HepG2 (cell line): ENCODE data around the gene BIRC5. TPM values are rescaled to one million over a fixed set of nuclear protein-coding genes. Genes with fewer than 3 reads are reported as not detected.

Experiments used
- CHD4 ChIP-seq: fragments of 200-600 bp; sonication (generic); IDR thresholded peaks from 2 replicates; pipeline ENCODE4 v1.7.0; 2017; ENCODE audit warnings: mild to moderate bottlenecking, low read length, borderline replicate concordance
- ELF4 ChIP-seq: sonication (generic); formaldehyde crosslinking; IDR thresholded peaks from 2 replicates; pipeline ENCODE4 v1.5.0; 2020; ENCODE audit warnings: missing genetic modification reagents, mild to moderate bottlenecking, moderate library complexity, borderline replicate concordance
- PAWR ChIP-seq: sonication (generic); formaldehyde crosslinking; IDR thresholded peaks from 2 replicates; pipeline ENCODE4 v1.4.0; 2020; ENCODE audit warnings: missing genetic modification reagents, mild to moderate bottlenecking, borderline replicate concordance
- PCBP2 ChIP-seq: fragments of 200-400 bp; formaldehyde crosslinking; optimal IDR thresholded peaks from 2 replicates; pipeline ENCODE3; 2018; ENCODE audit warnings: low read length, low read depth; ENCODE audit not compliant: poor library complexity, severe bottlenecking
- POLR2G ChIP-seq: fragments of 200-400 bp; formaldehyde crosslinking; IDR thresholded peaks from 2 replicates; pipeline ENCODE4 v1.6.1; 2018; ENCODE audit warnings: mild to moderate bottlenecking, low read depth, low read length, moderate library complexity
- SMYD3 ChIP-seq: sonication (generic); formaldehyde crosslinking; IDR thresholded peaks from 2 replicates; pipeline ENCODE4 v1.8.1; 2023; ENCODE audit warnings: mild to moderate bottlenecking, missing genetic modification reagents
- SP1 ChIP-seq, 2 experiments: fragments of 450-650 bp in 1 of 2; sonication (generic) in 1 of 2; formaldehyde crosslinking in 1 of 2; IDR thresholded peaks; 2 replicates each; pipeline versions ENCODE4 v1.4.0 to v1.6.1; 2016 to 2020; ENCODE audit warnings: missing genetic modification reagents in 1 of 2
- TP53 ChIP-seq: sonication (generic); formaldehyde crosslinking; conservative IDR thresholded peaks from 2 replicates; pipeline ENCODE4 v1.4.0; 2020; ENCODE audit warnings: missing genetic modification reagents
- ZBTB20 ChIP-seq: sonication (generic); formaldehyde crosslinking; IDR thresholded peaks from 2 replicates; pipeline ENCODE4 v1.8.1; 2023; ENCODE audit warnings: missing genetic modification reagents, low read depth, mild to moderate bottlenecking, borderline replicate concordance
- ZNF143 ChIP-seq: sonication (generic); formaldehyde crosslinking; IDR thresholded peaks from 2 replicates; pipeline ENCODE4 v1.4.0; 2020; ENCODE audit warnings: missing genetic modification reagents
- ZNF317 ChIP-seq: sonication (generic); formaldehyde crosslinking; IDR thresholded peaks from 2 replicates; pipeline ENCODE4 v1.5.0; 2020; ENCODE audit warnings: mild to moderate bottlenecking, missing genetic modification reagents
- ZNF562 ChIP-seq: sonication (generic); formaldehyde crosslinking; IDR thresholded peaks from 2 replicates; pipeline ENCODE4 v1.8.0; 2022; ENCODE audit warnings: missing genetic modification reagents, borderline replicate concordance
- ZNF790 ChIP-seq: sonication (generic); formaldehyde crosslinking; IDR thresholded peaks from 2 replicates; pipeline ENCODE4 v1.8.0; 2022; ENCODE audit warnings: missing genetic modification reagents, mild to moderate bottlenecking, borderline replicate concordance
- ZNF839 ChIP-seq: sonication (generic); formaldehyde crosslinking; IDR thresholded peaks from 2 replicates; pipeline ENCODE4 v1.4.0; 2020; ENCODE audit warnings: missing genetic modification reagents, mild to moderate bottlenecking, borderline replicate concordance
- polyA plus RNA-seq, 8 experiments: library from polyadenylated mRNA; depleted of rRNA in 3 of 8; stranded (reverse) in 7 of 8; unstranded in 1 of 8; fragments of >200 nt; fragmentation: Illumina TruSeq in 4 of 8; extraction: Trizol in 4 of 8; gene quantifications; 2 replicates each; pipeline versions ENCODE4 v1.2.1 to v1.2.3, GENCODE V29; 2011 to 2016; ENCODE audit warnings: low read depth in 4 of 8, missing spikeins in 1 of 8, mixed read lengths in 1 of 8; ENCODE audit not compliant: insufficient read depth in 1 of 8
- total RNA-seq, 5 experiments: library from RNA; depleted of rRNA; stranded (reverse); fragments of >200 nt; fragmentation: Illumina TruSeq; extraction: Trizol; gene quantifications; 2 replicates each; pipeline ENCODE4 v1.2.3, GENCODE V29; 2016; ENCODE audit warnings: low read depth in 1 of 5
- TF ChIP-seq, protein P1 (sequence below): sonication (generic); formaldehyde crosslinking; IDR thresholded peaks from 2 replicates; pipeline ENCODE4 v1.4.0; 2020; ENCODE audit warnings: mild to moderate bottlenecking, missing genetic modification reagents, borderline replicate concordance
- TF ChIP-seq, protein P2 (sequence below): sonication (generic); formaldehyde crosslinking; IDR thresholded peaks from 2 replicates; pipeline ENCODE4 v1.5.1; 2020; ENCODE audit warnings: missing genetic modification reagents, mild to moderate bottlenecking, borderline replicate concordance
- TF ChIP-seq, protein P3 (sequence below): sonication (generic); formaldehyde crosslinking; IDR thresholded peaks from 2 replicates; pipeline ENCODE4 v1.4.0; 2020; ENCODE audit warnings: missing genetic modification reagents, mild to moderate bottlenecking, borderline replicate concordance
- TF ChIP-seq, protein P4 (sequence below): sonication (generic); formaldehyde crosslinking; IDR thresholded peaks from 2 replicates; pipeline ENCODE4 v1.4.0; 2020; ENCODE audit warnings: missing genetic modification reagents
- TF ChIP-seq, protein P5 (sequence below): IDR thresholded peaks from 2 replicates; pipeline ENCODE4 v1.6.1; 2018; ENCODE audit warnings: missing genetic modification reagents, mild to moderate bottlenecking, missing compliant biosample characterization

The BIRC5 gene
- total and polyA plus RNA-seq, 2 of the 13 experiments (the other 11 are each of a cell fraction or from before 2014, with no cell fraction given) = 30.3 to 135 TPM

DNA sequence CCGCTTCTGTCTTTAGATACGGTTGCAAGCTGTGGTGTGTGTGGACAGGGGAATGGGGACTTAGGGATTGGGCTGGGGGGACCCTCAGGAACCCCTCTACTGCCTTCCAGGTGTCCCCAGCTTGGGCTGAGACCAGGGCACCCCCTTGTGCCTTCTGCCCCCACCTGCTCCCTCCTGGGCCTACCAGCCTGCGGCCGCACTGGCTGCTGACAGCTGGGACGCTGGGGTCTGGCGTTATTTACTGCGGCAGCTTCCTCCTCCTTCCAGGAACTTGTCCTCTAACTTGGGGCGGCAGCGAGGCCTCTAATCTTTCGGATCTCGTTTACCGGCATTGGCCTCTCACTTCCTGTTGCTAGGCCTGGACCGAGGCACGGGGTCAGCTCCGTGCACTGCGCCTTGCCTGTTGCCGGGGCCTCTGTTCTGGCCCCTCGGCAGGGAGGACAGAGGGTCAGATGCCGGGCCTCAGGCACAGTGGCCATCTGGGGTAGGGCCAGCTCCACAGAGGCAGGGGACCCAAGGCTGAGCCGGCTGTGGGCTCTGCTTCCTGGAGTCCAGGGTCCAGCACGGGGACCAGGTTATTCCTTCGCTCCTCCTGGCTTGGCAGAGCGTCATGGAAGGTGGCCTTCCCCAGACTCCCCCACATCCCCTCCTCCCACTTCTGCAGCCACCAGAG, 49.1 kb downstream of the BIRC5 start (continued):
- TF ChIP-seq, protein P1, sequence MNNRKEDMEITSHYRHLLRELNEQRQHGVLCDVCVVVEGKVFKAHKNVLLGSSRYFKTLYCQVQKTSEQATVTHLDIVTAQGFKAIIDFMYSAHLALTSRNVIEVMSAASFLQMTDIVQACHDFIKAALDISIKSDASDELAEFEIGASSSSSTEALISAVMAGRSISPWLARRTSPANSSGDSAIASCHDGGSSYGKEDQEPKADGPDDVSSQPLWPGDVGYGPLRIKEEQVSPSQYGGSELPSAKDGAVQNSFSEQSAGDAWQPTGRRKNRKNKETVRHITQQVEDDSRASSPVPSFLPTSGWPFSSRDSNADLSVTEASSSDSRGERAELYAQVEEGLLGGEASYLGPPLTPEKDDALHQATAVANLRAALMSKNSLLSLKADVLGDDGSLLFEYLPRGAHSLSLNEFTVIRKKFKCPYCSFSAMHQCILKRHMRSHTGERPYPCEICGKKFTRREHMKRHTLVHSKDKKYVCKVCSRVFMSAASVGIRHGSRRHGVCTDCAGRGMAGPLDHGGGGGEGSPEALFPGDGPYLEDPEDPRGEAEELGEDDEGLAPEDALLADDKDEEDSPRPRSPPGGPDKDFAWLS (CRISPR knock-in tag) = no peak
- TF ChIP-seq, protein P2, sequence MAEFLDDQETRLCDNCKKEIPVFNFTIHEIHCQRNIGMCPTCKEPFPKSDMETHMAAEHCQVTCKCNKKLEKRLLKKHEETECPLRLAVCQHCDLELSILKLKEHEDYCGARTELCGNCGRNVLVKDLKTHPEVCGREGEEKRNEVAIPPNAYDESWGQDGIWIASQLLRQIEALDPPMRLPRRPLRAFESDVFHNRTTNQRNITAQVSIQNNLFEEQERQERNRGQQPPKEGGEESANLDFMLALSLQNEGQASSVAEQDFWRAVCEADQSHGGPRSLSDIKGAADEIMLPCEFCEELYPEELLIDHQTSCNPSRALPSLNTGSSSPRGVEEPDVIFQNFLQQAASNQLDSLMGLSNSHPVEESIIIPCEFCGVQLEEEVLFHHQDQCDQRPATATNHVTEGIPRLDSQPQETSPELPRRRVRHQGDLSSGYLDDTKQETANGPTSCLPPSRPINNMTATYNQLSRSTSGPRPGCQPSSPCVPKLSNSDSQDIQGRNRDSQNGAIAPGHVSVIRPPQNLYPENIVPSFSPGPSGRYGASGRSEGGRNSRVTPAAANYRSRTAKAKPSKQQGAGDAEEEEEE (CRISPR knock-in tag) = no peak
- TF ChIP-seq, protein P3, sequence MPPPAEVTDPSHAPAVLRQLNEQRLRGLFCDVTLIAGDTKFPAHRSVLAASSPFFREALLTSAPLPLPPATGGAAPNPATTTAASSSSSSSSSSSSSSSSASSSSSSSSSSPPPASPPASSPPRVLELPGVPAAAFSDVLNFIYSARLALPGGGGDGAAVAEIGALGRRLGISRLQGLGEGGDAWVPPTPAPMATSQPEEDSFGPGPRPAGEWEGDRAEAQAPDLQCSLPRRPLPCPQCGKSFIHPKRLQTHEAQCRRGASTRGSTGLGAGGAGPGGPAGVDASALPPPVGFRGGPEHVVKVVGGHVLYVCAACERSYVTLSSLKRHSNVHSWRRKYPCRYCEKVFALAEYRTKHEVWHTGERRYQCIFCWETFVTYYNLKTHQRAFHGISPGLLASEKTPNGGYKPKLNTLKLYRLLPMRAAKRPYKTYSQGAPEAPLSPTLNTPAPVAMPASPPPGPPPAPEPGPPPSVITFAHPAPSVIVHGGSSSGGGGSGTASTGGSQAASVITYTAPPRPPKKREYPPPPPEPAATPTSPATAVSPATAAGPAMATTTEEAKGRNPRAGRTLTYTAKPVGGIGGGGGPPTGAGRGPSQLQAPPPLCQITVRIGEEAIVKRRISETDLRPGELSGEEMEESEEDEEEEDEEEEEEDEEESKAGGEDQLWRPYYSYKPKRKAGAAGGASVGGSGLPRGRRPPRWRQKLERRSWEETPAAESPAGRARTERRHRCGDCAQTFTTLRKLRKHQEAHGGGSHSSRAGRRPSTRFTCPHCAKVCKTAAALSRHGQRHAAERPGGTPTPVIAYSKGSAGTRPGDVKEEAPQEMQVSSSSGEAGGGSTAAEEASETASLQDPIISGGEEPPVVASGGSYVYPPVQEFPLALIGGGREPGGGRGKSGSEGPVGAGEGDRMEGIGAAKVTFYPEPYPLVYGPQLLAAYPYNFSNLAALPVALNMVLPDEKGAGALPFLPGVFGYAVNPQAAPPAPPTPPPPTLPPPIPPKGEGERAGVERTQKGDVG (CRISPR knock-in tag) = 0 out of 2 replicates have a peak, but pooled peaks have one; percentile 59
- TF ChIP-seq, protein P4, sequence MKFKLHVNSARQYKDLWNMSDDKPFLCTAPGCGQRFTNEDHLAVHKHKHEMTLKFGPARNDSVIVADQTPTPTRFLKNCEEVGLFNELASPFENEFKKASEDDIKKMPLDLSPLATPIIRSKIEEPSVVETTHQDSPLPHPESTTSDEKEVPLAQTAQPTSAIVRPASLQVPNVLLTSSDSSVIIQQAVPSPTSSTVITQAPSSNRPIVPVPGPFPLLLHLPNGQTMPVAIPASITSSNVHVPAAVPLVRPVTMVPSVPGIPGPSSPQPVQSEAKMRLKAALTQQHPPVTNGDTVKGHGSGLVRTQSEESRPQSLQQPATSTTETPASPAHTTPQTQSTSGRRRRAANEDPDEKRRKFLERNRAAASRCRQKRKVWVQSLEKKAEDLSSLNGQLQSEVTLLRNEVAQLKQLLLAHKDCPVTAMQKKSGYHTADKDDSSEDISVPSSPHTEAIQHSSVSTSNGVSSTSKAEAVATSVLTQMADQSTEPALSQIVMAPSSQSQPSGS (CRISPR knock-in tag) = no peak
- TF ChIP-seq POLR2G (no peak), ZNF562 (CRISPR knock-in tag) (no peak), PCBP2 (no peak), CHD4 (no peak), ZNF317 (CRISPR knock-in tag) (no peak), ZBTB20 (CRISPR knock-in tag) (peak; percentile 33; the same call in 1 of the 2 replicates), SMYD3 (CRISPR knock-in tag) (0 out of 2 replicates have a peak, but pooled peaks have one; percentile 35), ZNF143 (no peak), TP53 (CRISPR knock-in tag) (no peak), ZNF790 (CRISPR knock-in tag) (no peak), PAWR (CRISPR knock-in tag) (no peak), SP1 (IDR thresholded peaks at IDR 0.05) (no peak), SP1 (CRISPR knock-in tag; IDR thresholded peaks at IDR 0.05) (peak; percentile 13; the same call in 1 of the 2 replicates), ZNF839 (CRISPR knock-in tag) (peak; percentile 50; the same call in 1 of the 2 replicates), ELF4 (CRISPR knock-in tag) (no peak)
- TF ChIP-seq, protein P5, sequence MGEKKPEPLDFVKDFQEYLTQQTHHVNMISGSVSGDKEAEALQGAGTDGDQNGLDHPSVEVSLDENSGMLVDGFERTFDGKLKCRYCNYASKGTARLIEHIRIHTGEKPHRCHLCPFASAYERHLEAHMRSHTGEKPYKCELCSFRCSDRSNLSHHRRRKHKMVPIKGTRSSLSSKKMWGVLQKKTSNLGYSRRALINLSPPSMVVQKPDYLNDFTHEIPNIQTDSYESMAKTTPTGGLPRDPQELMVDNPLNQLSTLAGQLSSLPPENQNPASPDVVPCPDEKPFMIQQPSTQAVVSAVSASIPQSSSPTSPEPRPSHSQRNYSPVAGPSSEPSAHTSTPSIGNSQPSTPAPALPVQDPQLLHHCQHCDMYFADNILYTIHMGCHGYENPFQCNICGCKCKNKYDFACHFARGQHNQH (CRISPR knock-in tag) = peak; percentile 82; the same call in 1 of the 2 replicates
